Prostate gland (tissue), 2 donors: ENCODE data around the gene MASP1.

Experiments
- POLR2A ChIP-seq: fragments of 450-650 bp; IDR thresholded peaks from one replicate; pipeline ENCODE4 v1.6.1; 2016; ENCODE audit warnings: antibody characterized with exemption, mild to moderate bottlenecking
- TF ChIP-seq, protein P1 (sequence below), 4 experiments: fragments of 200-600 bp in 2 of 4; fragments of 450-650 bp in 2 of 4; sonication (generic) in 2 of 4; IDR thresholded peaks; 1 replicate in 3 of 4; 2 replicates in 1 of 4; pipeline ENCODE4 v1.5.1; 2016 to 2019; ENCODE audit warnings: antibody characterized with exemption in 4 of 4, mild to moderate bottlenecking in 2 of 4, moderate library complexity in 2 of 4

DNA sequence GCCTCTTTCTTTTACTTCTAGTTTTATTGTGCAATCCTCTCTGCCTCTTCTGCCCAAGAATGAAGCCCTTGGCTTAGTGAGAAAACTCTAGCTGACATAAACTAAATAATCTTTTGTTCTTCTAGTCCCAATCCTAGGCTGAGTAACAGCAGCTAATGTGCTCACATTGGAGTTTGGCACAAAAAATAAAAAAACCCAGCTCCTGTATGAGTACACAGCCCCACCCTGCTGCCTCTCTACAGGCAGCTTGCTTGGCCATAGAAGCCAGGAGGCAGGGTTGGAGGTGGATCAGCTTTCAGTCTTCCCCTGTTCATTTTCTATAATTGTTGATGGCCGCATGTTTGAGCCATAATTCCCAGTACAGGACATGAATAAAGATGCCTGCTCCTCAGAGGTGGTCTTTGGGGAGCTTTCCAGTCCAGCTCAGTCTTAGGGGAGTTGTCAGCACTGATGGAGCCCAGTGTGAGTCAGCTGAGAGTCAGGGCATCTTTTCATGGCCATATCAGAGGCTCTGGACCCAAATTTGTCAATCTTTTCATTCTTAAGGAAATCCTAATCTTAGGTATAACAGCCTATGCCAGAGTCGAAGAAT is 47.5 kb downstream of the MASP1 start:
- TF ChIP-seq, protein P1, sequence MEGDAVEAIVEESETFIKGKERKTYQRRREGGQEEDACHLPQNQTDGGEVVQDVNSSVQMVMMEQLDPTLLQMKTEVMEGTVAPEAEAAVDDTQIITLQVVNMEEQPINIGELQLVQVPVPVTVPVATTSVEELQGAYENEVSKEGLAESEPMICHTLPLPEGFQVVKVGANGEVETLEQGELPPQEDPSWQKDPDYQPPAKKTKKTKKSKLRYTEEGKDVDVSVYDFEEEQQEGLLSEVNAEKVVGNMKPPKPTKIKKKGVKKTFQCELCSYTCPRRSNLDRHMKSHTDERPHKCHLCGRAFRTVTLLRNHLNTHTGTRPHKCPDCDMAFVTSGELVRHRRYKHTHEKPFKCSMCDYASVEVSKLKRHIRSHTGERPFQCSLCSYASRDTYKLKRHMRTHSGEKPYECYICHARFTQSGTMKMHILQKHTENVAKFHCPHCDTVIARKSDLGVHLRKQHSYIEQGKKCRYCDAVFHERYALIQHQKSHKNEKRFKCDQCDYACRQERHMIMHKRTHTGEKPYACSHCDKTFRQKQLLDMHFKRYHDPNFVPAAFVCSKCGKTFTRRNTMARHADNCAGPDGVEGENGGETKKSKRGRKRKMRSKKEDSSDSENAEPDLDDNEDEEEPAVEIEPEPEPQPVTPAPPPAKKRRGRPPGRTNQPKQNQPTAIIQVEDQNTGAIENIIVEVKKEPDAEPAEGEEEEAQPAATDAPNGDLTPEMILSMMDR (IDR thresholded peaks at IDR 0.05) = no peak
- no peak for TF ChIP-seq POLR2A
